Esophagus squamous epithelium (tissue), 5 donors: Measurements from ENCODE around the gene PLCH2. TPM values are rescaled to one million over a fixed set of nuclear protein-coding genes. Genes with fewer than 3 reads are reported as not detected.
"Not testable (repeated sequence)": the region's sequence is repeated elsewhere in the genome, so short reads cannot be mapped to it uniquely, and the experiment has no call there.

Experiments used
- DNase-seq: peaks from one replicate; lab custom pipeline; 2025; lab: John Stamatoyannopoulos, UW
- H3K27ac ChIP-seq, 4 donors: fragments of 200-600 bp; sonication (generic); one replicate each; pipeline ENCODE4 v1.5.1; 2016 to 2019; ENCODE audit warnings: mild to moderate bottlenecking in 1 of 4
- H3K27me3 ChIP-seq, 4 donors: fragments of 200-600 bp; sonication (generic); 1 replicate in 3 of 4; 2 replicates in 1 of 4; pipeline versions ENCODE4 v1.5.1 to v1.6.0; 2017 to 2021; ENCODE audit warnings: antibody characterized with exemption in 1 of 4
- H3K36me3 ChIP-seq, 3 donors: fragments of 200-600 bp; sonication (generic); one replicate each; pipeline ENCODE4 v1.5.1; 2016 to 2019
- H3K4me1 ChIP-seq, 3 donors: fragments of 200-600 bp; sonication (generic); one replicate each; pipeline ENCODE4 v1.5.1; 2017 to 2019
- H3K4me3 ChIP-seq, 4 donors: fragments of 200-600 bp; sonication (generic); 1 replicate in 3 of 4; 2 replicates in 1 of 4; pipeline ENCODE4 v1.5.1; 2016 to 2019; ENCODE audit warnings: mild to moderate bottlenecking in 2 of 4, moderate library complexity in 1 of 4
- H3K9me3 ChIP-seq, 3 donors: fragments of 200-600 bp; sonication (generic); one replicate each; pipeline ENCODE4 v1.5.1; 2016 to 2019
- POLR2A ChIP-seq, 4 donors: fragments of 450-650 bp; IDR thresholded peaks; one replicate each; pipeline ENCODE4 v1.6.1; 2017; ENCODE audit warnings: antibody characterized with exemption in 4 of 4, mild to moderate bottlenecking in 4 of 4, moderate library complexity in 3 of 4
- WGBS, 2 donors: methylation state at CpG; one replicate each; pipeline ENCODE4 v1.1.5; 2018; 5-methylcytosine and 5-hydroxymethylcytosine counted together
- intact Hi-C: fragments of 100-400 bp; cut with DNase I; formaldehyde crosslinking; loops from one replicate; pipeline ENCODE4 v1.15.0; 2022
- total RNA-seq, 4 donors: library from RNA; depleted of rRNA; stranded (reverse); fragments of >200 nt; gene quantifications; one replicate each; pipeline ENCODE4 v1.1.0, GENCODE V29; 2016
- TF ChIP-seq, protein P1 (sequence below), 6 experiments: fragments of 450-650 bp in 4 of 6; fragments of 200-600 bp in 2 of 6; sonication (generic) in 2 of 6; IDR thresholded peaks; one replicate each; pipeline ENCODE4 v1.5.1; 2016 to 2019; ENCODE audit warnings: antibody characterized with exemption in 6 of 6, mild to moderate bottlenecking in 4 of 6, moderate library complexity in 4 of 6
- donor health status: DM: yes; HTN: yes; CAD: no.

The PLCH2 gene
- total RNA-seq, 4 donors from 2014 or later: 26.1 to 34.3 (median 31.5) TPM

DNA sequence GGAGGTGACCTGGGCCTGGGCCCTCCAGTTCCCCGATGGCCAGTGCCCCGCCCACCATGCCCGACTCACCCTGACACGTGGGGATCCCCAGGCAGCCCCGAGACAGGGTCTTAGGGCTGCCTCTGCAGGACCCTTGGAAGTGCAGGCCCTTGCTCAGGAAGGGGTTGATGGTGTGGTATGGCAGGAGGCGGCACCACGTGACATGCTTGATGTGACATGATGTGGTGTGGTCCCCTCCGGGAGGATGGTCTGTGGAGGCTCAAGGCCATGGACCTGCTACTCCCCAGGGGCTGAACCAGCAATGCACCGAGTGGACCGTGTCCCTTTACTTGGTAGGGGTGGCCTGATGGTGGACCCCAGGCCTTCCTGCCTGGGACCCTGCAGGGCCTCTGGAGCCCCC is 21.9 kb upstream of the PLCH2 start:
- Histone ChIP-seq H3K9me3 (no peaks in the 10 kb centered on the region), H3K4me1 (peaks cover 0 to 14% (median 0%) of the 10 kb centered on the region in 3 donors), H3K36me3 (peaks cover 0 to 7% (median 0%) of the 10 kb centered on the region in 3 donors), H3K27ac (no peak overlapping the region), H3K4me3 (no peak overlapping the region), H3K27me3 (peaks cover 0 to 72% (median 0%) of the 10 kb centered on the region in 4 donors)
- no CpG with 5 or more reads among the region's 10 CpGs for WGBS, 2 donors
- no peak for DNase-seq
- intact Hi-C loops: no loop called here
- TF ChIP-seq, protein P1, sequence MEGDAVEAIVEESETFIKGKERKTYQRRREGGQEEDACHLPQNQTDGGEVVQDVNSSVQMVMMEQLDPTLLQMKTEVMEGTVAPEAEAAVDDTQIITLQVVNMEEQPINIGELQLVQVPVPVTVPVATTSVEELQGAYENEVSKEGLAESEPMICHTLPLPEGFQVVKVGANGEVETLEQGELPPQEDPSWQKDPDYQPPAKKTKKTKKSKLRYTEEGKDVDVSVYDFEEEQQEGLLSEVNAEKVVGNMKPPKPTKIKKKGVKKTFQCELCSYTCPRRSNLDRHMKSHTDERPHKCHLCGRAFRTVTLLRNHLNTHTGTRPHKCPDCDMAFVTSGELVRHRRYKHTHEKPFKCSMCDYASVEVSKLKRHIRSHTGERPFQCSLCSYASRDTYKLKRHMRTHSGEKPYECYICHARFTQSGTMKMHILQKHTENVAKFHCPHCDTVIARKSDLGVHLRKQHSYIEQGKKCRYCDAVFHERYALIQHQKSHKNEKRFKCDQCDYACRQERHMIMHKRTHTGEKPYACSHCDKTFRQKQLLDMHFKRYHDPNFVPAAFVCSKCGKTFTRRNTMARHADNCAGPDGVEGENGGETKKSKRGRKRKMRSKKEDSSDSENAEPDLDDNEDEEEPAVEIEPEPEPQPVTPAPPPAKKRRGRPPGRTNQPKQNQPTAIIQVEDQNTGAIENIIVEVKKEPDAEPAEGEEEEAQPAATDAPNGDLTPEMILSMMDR (IDR thresholded peaks at IDR 0.05): no peak
- TF ChIP-seq POLR2A (IDR thresholded peaks at IDR 0.05): no peak

DNA sequence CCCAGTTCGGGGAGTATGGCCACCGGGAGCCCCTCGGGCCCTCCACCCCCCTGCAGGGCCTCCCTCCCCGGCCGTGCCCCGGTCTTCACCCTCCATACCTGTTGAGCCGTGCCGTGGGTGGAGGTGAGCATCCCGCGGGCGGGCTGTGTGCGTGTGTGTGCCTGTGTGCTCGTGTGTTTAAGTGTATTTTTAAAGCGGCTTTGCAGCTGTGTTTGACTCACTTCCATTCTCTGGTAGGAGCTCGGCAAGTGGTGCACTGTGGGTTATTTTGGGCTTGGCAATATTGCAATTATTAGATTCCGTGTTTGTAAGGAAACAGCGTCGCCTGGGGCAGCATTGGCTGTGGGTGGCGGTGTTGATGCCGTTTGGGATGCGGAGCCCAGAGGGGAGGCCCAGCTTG is 20.3 kb upstream of the PLCH2 start:
- Histone ChIP-seq H3K27me3 (peaks cover 0 to 77% (median 0%) of the 10 kb centered on the region in 4 donors), H3K9me3 (no peaks in the 10 kb centered on the region), H3K4me3 (no peak overlapping the region), H3K27ac (no peak overlapping the region), H3K36me3 (peaks cover 0 to 7% (median 0%) of the 10 kb centered on the region in 3 donors), H3K4me1 (peaks cover 0 to 19% (median 0%) of the 10 kb centered on the region in 3 donors)
- no peak for DNase-seq
- TF ChIP-seq, protein P1 (IDR thresholded peaks at IDR 0.05): no peak
- TF ChIP-seq POLR2A (IDR thresholded peaks at IDR 0.05): no peak
- intact Hi-C loops: no loop called here
- WGBS, 2 donors: 32% methylated on average over 5 of the region's 21 CpGs; no CpG with 5 or more reads in 1 of the 2 donors

DNA sequence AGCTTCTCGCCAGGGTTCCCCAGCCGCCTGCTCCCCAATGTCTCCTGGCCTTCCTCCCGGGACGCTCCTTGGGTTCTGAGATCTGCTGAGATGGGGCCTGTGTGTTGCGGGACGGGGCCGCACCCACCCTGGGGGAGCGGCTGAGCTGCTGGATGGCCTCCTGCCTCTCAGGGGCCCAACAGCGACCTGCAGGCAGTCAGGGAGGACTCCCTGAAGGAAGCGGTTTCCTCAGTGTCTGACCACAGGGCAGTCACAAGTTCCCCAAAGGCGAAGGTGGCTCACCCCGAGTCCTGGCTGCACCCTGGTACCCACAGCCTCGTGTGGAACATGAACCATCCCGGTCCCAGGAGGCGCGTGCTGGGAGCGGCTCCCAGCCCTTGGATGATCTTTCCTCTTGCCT is 18.6 kb upstream of the PLCH2 start:
- 70% methylated on average over 2 of the region's 17 CpGs; no CpG with 5 or more reads in 1 of the 2 donors for WGBS, 2 donors
- intact Hi-C loops: no loop called here
- TF ChIP-seq, protein P1 (IDR thresholded peaks at IDR 0.05): no peak
- TF ChIP-seq POLR2A (IDR thresholded peaks at IDR 0.05): no peak
- DNase-seq: no peak
- Histone ChIP-seq H3K36me3 (peaks cover 0 to 2% (median 0%) of the 10 kb centered on the region in 3 donors), H3K27ac (no peak overlapping the region), H3K4me1 (peaks cover 0 to 19% (median 0%) of the 10 kb centered on the region in 3 donors), H3K4me3 (no peak overlapping the region), H3K27me3 (peaks cover 0 to 74% (median 0%) of the 10 kb centered on the region in 4 donors), H3K9me3 (no peaks in the 10 kb centered on the region)

DNA sequence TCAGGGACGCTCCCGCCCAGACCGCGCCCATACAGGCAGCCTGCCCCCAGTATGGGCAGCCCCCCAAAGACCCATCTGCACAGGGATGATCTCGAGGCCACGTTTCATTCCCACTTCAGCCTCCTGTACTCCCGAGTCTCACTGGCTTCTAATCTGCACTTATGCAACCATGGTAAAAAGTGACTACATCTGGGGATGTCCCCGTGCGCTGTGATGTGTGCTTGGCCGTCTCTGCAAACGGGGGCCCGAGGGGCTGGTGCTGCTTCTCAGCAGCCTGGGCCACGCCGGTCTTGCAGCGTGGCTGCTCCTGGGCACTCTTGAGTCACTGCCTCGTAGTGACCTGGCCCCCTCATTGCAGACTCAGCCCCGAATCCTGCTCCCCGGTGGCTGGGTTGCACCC is 17.4 kb upstream of the PLCH2 start:
- 64 to 87% methylated on average over 5 to 13 of the region's 18 CpGs for WGBS, 2 donors
- TF ChIP-seq, protein P1 (IDR thresholded peaks at IDR 0.05): no peak
- TF ChIP-seq POLR2A (IDR thresholded peaks at IDR 0.05): no peak
- H3K4me3 ChIP-seq: no peak overlapping the region
- H3K36me3 ChIP-seq: no peaks in the 10 kb centered on the region
- DNase-seq: no peak
- H3K27me3 ChIP-seq: peaks cover 0 to 74% (median 0%) of the 10 kb centered on the region in 4 donors
- no peaks in the 10 kb centered on the region for H3K9me3 ChIP-seq
- H3K4me1 ChIP-seq: peaks cover 0 to 19% (median 0%) of the 10 kb centered on the region in 3 donors
- intact Hi-C loops: no loop called here
- H3K27ac ChIP-seq: no peak overlapping the region

DNA sequence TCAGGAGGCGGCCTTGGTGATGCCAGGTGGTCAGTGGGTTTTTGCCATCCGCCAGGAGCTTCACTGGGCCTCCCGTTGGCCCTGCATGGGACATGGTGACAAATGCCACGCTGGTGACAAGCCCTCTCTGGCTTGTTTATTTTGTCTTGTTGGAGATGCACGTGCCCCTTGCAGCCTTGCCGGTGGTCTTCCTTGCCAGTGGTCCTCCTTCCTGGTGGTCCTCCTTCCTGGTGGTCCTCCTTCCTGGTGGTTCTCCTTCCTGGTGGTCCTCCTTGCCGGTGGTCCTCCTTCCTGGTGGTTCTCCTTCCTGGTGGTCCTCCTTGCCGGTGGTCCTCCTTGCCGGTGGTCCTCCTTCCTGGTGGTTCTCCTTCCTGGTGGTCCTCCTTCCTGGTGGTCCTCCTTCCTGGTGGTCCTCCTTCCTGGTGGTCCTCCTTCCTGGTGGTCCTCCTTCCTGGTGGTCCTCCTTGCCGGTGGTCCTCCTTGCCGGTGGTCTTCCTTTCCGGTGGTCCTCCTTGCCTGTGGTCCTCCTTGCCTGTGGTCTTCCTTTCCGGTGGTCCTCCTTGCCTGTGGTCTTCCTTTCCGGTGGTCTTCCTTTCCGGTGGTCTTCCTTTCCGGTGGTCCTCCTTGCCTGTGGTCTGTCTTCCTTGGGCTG is 16.9 kb upstream of the PLCH2 start:
- H3K27ac ChIP-seq, H3K9me3 ChIP-seq, DNase-seq, H3K36me3 ChIP-seq, H3K4me3 ChIP-seq, intact Hi-C loops: not testable (repeated sequence)
- 69 to 70% methylated on average over 12 to 16 of the region's 16 CpGs for WGBS, 2 donors
- Histone ChIP-seq H3K27me3 (peaks cover 0 to 74% (median 0%) of the 10 kb centered on the region in 4 donors), H3K4me1 (peaks cover 0 to 19% (median 0%) of the 10 kb centered on the region in 3 donors)
